GM19025 (cell line): ENCODE measurements around the gene FIBCD1.

Experiments
- ATAC-seq: cut with Tn5 transposase; IDR thresholded peaks from one replicate; pipeline ENCODE4 v1.9.1; 2021; ENCODE audit warnings: mild to moderate bottlenecking, low read depth, moderate library complexity; ENCODE audit not compliant: unreplicated experiment

FIBCD1 gene

GRCh38 chr9:130937146-130938076 is 1.6 kb downstream of the FIBCD1 start:
- no peak for ATAC-seq

- no peak for ATAC-seq
Observed at GRCh38 chr9:130936285-130937117, 2.5 kb downstream of the FIBCD1 start.

- no peak for ATAC-seq
Observed at GRCh38 chr9:130935648-130936271, 3.3 kb downstream of the FIBCD1 start.

- ATAC-seq: no peak
Observed at GRCh38 chr9:130934702-130935647, 4.1 kb downstream of the FIBCD1 start.

- ATAC-seq: no peak
Observed at GRCh38 chr9:130934246-130934645, 4.8 kb downstream of the FIBCD1 start.

- ATAC-seq: no peak
Observed at GRCh38 chr9:130933114-130934046, 5.7 kb downstream of the FIBCD1 start.

- no peak for ATAC-seq
Observed at GRCh38 chr9:130932255-130933079, 6.6 kb downstream of the FIBCD1 start.

- ATAC-seq: no peak
Observed at GRCh38 chr9:130931508-130932254, 7.4 kb downstream of the FIBCD1 start.

GRCh38 chr9:130930804-130931349 is 8.2 kb downstream of the FIBCD1 start:
- no peak for ATAC-seq

GRCh38 chr9:130930132-130930803 is 8.8 kb downstream of the FIBCD1 start:
- ATAC-seq: no peak

GRCh38 chr9:130929571-130930038 is 9.4 kb downstream of the FIBCD1 start:
- ATAC-seq: no peak

GRCh38 chr9:130927995-130928900 is 10.8 kb downstream of the FIBCD1 start:
- ATAC-seq: no peak

- no peak for ATAC-seq
Observed at GRCh38 chr9:130927338-130927737, 11.7 kb downstream of the FIBCD1 start.

GRCh38 chr9:130925050-130925678 is 13.9 kb downstream of the FIBCD1 start:
- no peak for ATAC-seq

GRCh38 chr9:130924448-130924788 is 14.6 kb downstream of the FIBCD1 start:
- no peak for ATAC-seq
